Measurements from ENCODE around the gene ALDH3A1. TPM values are rescaled to one million over a fixed set of nuclear protein-coding genes. Genes with fewer than 3 reads are reported as not detected.

Gene ALDH3A1
- total RNA-seq, 4 donors from 2014 or later, result 1.1 to 3.4 (median 2.4) TPM; not detected in 1

DNA sequence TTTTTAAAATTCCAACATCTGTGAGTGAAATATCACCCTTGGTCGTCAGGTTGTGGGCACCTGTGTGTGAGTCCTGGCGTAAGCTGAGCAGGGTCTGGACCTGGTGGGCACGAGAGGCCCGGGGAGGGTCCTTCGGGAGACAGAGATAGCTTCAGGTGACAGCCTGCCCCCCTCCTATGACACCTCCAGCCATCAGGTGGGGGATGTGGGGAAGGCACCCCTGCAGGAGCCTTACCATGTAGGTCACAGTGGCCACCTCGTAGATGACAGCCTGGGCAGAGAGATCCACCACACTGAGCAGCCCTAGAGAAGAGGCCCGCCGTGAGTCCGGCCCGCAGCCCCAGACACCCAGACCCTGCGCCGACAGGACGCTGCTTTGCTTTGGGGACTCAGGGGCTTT, 42.9 kb downstream of the ALDH3A1 start:
- TF ChIP-seq, protein P1, sequence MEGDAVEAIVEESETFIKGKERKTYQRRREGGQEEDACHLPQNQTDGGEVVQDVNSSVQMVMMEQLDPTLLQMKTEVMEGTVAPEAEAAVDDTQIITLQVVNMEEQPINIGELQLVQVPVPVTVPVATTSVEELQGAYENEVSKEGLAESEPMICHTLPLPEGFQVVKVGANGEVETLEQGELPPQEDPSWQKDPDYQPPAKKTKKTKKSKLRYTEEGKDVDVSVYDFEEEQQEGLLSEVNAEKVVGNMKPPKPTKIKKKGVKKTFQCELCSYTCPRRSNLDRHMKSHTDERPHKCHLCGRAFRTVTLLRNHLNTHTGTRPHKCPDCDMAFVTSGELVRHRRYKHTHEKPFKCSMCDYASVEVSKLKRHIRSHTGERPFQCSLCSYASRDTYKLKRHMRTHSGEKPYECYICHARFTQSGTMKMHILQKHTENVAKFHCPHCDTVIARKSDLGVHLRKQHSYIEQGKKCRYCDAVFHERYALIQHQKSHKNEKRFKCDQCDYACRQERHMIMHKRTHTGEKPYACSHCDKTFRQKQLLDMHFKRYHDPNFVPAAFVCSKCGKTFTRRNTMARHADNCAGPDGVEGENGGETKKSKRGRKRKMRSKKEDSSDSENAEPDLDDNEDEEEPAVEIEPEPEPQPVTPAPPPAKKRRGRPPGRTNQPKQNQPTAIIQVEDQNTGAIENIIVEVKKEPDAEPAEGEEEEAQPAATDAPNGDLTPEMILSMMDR (IDR thresholded peaks at IDR 0.05; ENCODE audit: low read depth), result no peak

DNA sequence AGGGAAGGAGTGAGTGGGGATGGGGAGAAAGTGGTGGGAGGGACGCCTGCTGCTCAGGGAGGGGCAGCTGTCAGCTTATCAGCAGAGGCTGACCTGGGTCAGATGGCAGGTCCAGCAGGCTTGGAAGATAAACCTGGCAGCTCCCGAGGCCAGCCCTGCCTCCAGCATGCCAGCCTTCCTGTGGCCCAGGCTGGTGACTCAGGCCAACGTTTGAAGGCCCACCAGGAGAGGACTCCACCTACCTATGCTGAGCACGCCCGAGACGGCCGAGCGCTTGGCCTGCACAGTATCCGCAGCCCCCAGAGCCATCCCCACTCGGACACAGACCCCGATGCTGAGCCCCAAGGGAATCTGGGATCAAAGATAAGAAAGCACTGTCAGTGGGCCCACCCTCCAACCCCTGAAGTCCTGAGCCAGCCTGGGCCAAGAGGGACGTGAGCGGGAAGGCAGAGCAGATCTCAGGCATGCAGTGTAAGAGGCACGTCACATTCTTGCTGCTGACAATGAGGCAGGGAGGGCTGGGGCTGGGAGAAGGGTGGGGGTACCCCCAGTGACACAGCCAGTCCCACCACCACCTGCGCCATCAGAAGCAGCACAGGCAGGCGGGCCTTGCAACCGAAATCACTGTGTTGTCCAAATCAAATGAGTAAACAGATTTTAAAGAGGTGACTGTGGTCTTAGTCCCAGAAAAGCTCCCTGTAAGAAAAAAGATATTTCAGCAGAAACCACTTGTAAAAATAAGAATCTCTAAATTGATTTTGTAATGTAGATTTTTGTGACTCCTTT, 44.1 kb downstream of the ALDH3A1 start:
- TF ChIP-seq, protein P1 (IDR thresholded peaks at IDR 0.05; ENCODE audit: low read depth), result no peak

DNA sequence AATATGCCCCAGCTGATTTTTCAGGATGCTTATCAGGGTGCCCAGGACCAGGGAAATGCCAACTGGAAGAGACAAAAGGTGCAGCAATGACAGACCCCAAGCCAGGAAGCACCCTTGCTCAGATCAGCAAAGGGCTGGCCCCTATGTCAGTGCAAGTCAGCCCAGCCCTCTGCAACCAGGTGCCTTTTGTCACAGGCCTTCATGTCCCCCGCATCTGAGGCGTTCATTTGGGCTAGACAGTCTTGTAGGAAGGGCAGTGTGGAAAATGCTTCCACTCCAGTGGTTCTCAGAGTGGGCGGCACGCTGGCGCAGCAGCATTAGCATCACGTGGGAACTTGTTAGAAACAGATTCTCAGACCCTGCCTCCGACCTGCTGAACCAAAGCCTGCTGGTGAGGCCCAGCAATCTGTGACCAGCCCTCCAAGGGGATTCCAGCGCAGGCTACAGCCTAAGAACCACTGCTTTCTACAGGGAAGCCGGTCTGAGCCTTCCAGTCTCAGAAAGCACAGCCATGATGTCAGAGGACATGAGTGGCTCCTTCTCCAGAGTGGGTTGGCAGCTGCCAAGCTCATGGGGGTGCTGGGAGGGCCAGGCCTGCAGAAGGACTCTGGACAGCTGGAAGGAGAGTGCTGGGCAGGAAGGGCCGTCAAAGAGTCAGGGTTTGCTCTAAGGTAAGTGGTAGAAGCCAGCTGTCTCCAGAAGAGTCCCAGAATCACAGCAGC, 44.8 kb downstream of the ALDH3A1 start:
- TF ChIP-seq, protein P1 (IDR thresholded peaks at IDR 0.05; ENCODE audit: low read depth), result no peak

DNA sequence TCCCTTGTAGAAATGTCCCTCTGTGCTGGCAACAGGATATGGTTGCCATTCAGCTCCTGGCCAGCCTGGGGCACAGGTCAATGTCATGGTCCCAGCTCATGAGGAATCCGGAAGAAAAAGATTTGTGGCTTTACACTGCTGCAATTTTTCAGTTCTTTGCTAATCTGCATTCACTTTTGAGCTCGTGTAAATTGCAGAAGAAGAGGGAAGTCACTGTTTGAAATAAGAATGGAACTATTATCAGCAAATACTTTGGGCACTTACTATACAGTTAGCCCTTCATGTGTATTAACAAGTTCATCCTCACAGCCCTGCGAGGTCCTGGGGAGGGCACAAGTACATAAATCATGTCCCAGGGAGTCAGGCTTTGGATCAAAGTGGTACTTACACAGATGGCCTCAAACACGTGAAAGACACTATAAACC, 45.9 kb downstream of the ALDH3A1 start:
- TF ChIP-seq, protein P1 (IDR thresholded peaks at IDR 0.05; ENCODE audit: low read depth), result no peak

Other genes with a start within 250 kb of the ALDH3A1 start
- 1 to 10 TPM; 1.3 to 9.2 (median 3.8) TPM for gene SLC47A1, start 214.4 kb downstream of the ALDH3A1 start, total RNA-seq
- 100 to 1,000 TPM; 117 to 177 (median 133) TPM for gene ALDH3A2, start 99.5 kb downstream of the ALDH3A1 start, total RNA-seq
- not detected for gene SLC47A2, start 31.7 kb downstream of the ALDH3A1 start, total RNA-seq
- 10 to 100 TPM; 24.0 to 32.8 (median 30.5) TPM for gene ULK2, start 119.6 kb upstream of the ALDH3A1 start, total RNA-seq
- 10 to 100 TPM; 24.5 to 46.6 (median 36.4) TPM for gene AKAP10, start 229.5 kb upstream of the ALDH3A1 start, total RNA-seq